Dermis blood vessel endothelial cell (primary cell): ENCODE results near the gene ANGPT4. TPM values are rescaled to one million over a fixed set of nuclear protein-coding genes. Genes with fewer than 3 reads are reported as not detected.
"Not testable (repeated sequence)": the region's sequence is repeated elsewhere in the genome, so short reads cannot be mapped to it uniquely, and the experiment has no call there.

Experiments
- DNase-seq: peaks from one replicate; pipeline ENCODE4 v3.0.0; 2010
- total RNA-seq: library from RNA; depleted of rRNA; stranded (reverse); fragments of >200 nt; gene quantifications from 2 replicates; pipeline ENCODE4 v1.2.3, GENCODE V29; 2014

ANGPT4 gene
- total RNA-seq, 1 donor from 2014 or later, result not detected

- DNase-seq, result no peak
Measured at GRCh38 chr20:873875-874607, 42.1 kb downstream of the ANGPT4 start.

- DNase-seq, result no peak
Measured at GRCh38 chr20:872855-873520, 43.1 kb downstream of the ANGPT4 start.

- no peak for DNase-seq
Measured at GRCh38 chr20:871948-872347, 44.2 kb downstream of the ANGPT4 start.

GRCh38 chr20:871436-871835 is 44.7 kb downstream of the ANGPT4 start:
- DNase-seq, result no peak

DNA sequence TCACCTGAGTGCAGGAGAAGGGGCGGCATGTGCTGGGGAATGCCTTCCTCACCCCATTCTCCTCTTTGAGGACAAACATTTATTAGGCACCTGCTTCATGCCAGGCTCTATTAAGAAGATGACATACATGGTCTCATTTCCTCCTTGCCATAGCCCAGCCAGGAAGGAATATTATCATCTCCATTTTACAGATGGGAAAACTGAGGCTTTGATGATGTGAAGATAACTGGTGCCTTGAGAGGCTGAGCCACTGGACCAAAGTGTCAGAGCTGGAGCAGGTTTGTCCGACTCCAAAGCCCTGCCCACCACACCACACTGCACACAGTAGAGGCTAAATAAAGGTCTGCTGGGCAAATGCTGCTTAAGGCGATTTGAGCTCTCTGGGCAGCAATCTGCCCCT is 45.4 kb downstream of the ANGPT4 start:
- DNase-seq, result no peak

DNA sequence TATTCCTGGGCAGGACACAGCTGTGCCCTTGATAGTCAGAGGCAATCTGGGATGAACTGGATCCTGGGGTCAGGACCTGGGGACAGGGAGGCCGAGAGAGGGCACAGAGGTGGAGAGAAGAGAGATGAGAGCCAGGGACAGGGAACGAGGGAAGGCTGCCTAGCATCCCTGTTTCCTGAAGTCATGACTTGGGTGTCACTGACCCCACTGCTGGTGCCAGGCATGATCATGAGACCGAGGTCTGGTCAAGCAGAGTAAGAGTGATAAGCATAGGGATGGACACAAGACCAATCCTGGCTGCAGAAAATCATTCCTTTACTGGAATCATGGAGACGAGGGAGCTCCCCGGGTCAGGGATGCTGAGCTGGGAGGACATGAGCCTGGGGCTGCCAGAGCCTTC is 46.5 kb downstream of the ANGPT4 start:
- DNase-seq, result no peak

GRCh38 chr20:868279-868678 is 47.9 kb downstream of the ANGPT4 start:
- DNase-seq, result no peak

GRCh38 chr20:865440-865839 is 50.7 kb downstream of the ANGPT4 start:
- no peak for DNase-seq

GRCh38 chr20:860891-861290 is 55.2 kb downstream of the ANGPT4 start:
- DNase-seq, result no peak

GRCh38 chr20:859751-860231 is 56.3 kb downstream of the ANGPT4 start:
- DNase-seq, result no peak

GRCh38 chr20:858011-858410 is 58.1 kb downstream of the ANGPT4 start:
- no peak for DNase-seq

DNA sequence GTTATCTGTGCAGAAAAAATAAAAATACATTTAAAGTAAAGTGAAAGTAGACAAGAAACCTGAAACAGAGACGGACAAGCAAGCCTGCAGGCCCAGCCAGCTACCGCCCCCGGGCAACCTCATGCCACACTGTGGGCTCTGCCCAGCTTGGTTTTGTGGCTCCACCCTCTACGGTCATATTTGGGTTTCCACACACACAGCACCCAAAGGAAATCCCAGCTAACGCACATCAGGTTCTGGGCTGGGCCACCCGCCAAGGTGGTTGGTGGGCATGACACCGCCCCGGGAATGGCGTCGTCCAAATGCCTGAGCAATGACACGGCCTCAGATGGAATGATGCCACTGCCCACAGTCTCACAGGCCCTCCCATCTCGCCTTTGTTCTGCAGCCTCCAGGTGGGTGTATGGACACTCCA is 59.8 kb downstream of the ANGPT4 start:
- DNase-seq, result peak; percentile 23

- DNase-seq, result no peak
Measured at GRCh38 chr20:855466-856360, 60.4 kb downstream of the ANGPT4 start.

DNA sequence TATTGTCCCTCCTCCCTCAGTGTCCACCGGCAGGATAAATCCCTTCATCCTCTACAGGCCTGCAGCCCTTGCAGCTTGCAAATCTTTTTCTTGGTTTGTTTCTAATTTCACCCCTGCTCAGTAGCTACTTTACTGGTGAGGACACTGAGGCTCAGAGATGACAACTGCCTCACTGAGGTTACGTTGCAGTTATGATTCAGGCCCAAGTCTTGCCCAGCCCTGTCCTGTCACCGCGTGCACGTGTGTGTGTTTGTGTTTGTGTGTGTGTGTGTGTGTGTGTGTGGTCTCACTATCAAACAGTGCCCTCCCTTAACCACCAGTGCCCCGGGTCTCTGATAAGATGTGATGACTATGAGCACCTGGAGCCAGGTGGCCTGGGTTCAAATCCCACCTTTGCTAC is 61.5 kb downstream of the ANGPT4 start:
- no peak for DNase-seq

DNA sequence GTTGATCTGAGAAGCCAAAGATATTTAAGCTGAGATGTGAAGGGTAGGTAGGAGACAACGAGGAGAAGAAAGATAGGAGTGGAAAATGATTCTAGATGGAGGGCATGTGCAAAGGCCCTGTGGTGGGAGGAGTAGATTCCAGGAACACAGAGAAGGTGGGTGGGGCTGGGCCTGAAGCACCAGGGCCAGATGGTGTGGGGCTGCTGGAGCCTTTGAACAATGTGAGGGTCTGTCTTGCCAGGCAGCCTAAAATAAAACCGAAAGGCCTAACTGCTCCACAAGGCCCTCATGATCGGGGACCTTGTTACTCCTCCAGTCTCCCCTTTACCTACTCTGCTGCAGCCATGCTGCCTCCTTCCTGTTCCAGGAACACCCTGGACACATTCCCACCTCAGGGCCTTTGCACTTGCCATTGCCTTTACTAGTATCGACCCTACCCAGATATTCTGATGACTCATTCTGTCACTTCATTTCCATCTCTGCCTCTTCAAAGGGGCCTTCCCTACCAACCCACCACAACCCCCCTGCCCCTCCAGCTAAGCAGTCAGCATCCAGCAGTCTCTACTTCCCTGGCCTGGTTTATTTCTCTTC is 62.6 kb downstream of the ANGPT4 start:
- no peak for DNase-seq

GRCh38 chr20:848731-849130 is 67.4 kb downstream of the ANGPT4 start:
- DNase-seq, result not testable (repeated sequence)

DNA sequence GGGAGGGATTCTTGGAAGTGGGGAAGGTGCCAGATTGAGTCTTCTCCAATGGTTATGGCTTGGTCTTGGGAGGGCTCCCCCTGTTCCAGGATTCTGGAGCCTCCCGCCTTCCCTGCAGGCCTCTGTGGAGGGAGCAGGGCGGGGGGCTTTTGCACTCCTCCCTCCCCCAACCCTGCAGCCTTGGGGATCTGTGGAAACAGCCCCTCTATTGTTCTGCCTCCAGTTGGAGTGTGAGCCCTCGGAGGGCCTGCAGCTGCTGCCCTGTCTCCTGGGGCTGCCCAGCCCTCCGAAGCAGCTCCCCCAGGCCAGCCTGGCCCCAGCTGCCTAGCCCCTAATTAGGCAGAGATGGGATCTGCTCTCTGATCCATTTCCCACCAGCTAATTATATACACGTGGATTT is 67.9 kb downstream of the ANGPT4 start:
- DNase-seq, result no peak

GRCh38 chr20:846894-847278 is 69.2 kb downstream of the ANGPT4 start:
- DNase-seq, result no peak

GRCh38 chr20:845941-846893 is 69.9 kb downstream of the ANGPT4 start:
- DNase-seq, result no peak

- DNase-seq, result no peak
Measured at GRCh38 chr20:845226-845868, 70.8 kb downstream of the ANGPT4 start.
